ENCODE results near the gene ADAMTSL5. TPM values are rescaled to one million over a fixed set of nuclear protein-coding genes. Genes with fewer than 3 reads are reported as not detected.
A peak's percentile ranks its signal among the peaks of the same experiment; 100 is the strongest.

ADAMTSL5 gene
- total and polyA plus RNA-seq, 9 of the 15 experiments (the other 6 are each of a cell fraction or from before 2014, with no cell fraction given), result 1.0 to 11.6 (median 4.1) TPM

GRCh38 chr19:1507192-1507660 lies 5.6 kb downstream of the ADAMTSL5 start (continued):
- TF ChIP-seq, protein P1, sequence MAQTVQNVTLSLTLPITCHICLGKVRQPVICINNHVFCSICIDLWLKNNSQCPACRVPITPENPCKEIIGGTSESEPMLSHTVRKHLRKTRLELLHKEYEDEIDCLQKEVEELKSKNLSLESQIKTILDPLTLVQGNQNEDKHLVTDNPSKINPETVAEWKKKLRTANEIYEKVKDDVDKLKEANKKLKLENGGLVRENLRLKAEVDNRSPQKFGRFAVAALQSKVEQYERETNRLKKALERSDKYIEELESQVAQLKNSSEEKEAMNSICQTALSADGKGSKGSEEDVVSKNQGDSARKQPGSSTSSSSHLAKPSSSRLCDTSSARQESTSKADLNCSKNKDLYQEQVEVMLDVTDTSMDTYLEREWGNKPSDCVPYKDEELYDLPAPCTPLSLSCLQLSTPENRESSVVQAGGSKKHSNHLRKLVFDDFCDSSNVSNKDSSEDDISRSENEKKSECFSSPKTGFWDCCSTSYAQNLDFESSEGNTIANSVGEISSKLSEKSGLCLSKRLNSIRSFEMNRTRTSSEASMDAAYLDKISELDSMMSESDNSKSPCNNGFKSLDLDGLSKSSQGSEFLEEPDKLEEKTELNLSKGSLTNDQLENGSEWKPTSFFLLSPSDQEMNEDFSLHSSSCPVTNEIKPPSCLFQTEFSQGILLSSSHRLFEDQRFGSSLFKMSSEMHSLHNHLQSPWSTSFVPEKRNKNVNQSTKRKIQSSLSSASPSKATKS (CRISPR knock-in tag; IDR thresholded peaks at IDR 0.05), result no peak
- TF ChIP-seq TAF9B (IDR thresholded peaks at IDR 0.05; ENCODE audit: partially characterized antibody) (no peak), CGGBP1 (CRISPR knock-in tag; IDR thresholded peaks at IDR 0.05) (no peak), POLR2A (conservative IDR thresholded peaks at IDR 0.05) (0 out of 2 replicates have a peak, but pooled peaks have one; percentile 10)

- H3K9me1 ChIP-seq (ENCODE audit: control insufficient read depth, insufficient read depth, low read length), result no peaks in the 10 kb centered on the region
- POLR2A ChIA-PET, result interaction anchor here (0.7 to 0.9 kb wide), 2 partner anchors 13 to 237 kb away, joined by 3 to 4 read pairs; partner anchors contain the start of gene CIRBP
- peaks cover 12 to 59% of the 10 kb centered on the region in 2 experiments; a peak in 4 of 5 replicates for H3K4me1 ChIP-seq (replicated peaks in 1 of 2; ENCODE audit: control insufficient read depth in 2 of 2, insufficient read depth in 2 of 2, low read length in 2 of 2)
- H3K9ac ChIP-seq (ENCODE audit: insufficient read depth in 1 of 2, low read depth in 2 of 2, low read length in 2 of 2), result peak overlapping the region in 1 of 2 experiments; percentile 86; a peak in 2 of 4 replicates
- ATAC-seq (no peak), FAIRE-seq (no peak), DNase-seq (ENCODE audit: extremely low read depth in 1 of 4, low spot score in 3 of 4) (no peak)
- WGBS (ENCODE audit: insufficient coverage, low coverage, missing lambda C conversion rate), result 93% methylated on average over 32 of the region's 45 CpGs
- H2AFZ ChIP-seq (ENCODE audit: low read depth, low read length), result no peak overlapping the region
- intact Hi-C loops (cut with micrococcal nuclease), result no loop called here
- H3K27ac ChIP-seq (ENCODE audit: extremely low read depth, low read depth, low read length), result no peak overlapping the region
- peaks cover 14% of the 10 kb centered on the region; the same call in 2 of the 3 replicates for H3K36me3 ChIP-seq (ENCODE audit: control insufficient read depth, insufficient read depth, low read length)
- no peaks in the 10 kb centered on the region for H4K20me1 ChIP-seq (replicated peaks; ENCODE audit: control insufficient read depth, insufficient read depth, low read length)
- CTCF ChIA-PET (ENCODE audit: low intra/inter-chr PET ratio), result no interaction called here
- no peaks in the 10 kb centered on the region for H3K27me3 ChIP-seq (ENCODE audit: control insufficient read depth in 2 of 2, insufficient read depth in 2 of 2, low read length in 2 of 2)
- no peaks in the 10 kb centered on the region for H3K79me2 ChIP-seq (ENCODE audit: control insufficient read depth, insufficient read depth, low read length)
- H3K4me3 ChIP-seq, result no peak overlapping the region
- no peak overlapping the region for H3K4me2 ChIP-seq (ENCODE audit: insufficient read depth, low read length)
- in situ Hi-C loops (cut with MboI), result loop anchor here (5.0 kb wide), 1 partner anchor 49 kb away; no protein-coding TSS in a partner anchor
- BruUV-seq (replicated peaks), result no TSS peak
- H3K9me3 ChIP-seq (replicated peaks; ENCODE audit: control insufficient read depth, insufficient read depth, low read depth, low read length), result no peaks in the 10 kb centered on the region
- no peak for TF ChIP-seq NFE2L1 (tag; IDR thresholded peaks at IDR 0.05; ENCODE audit: borderline replicate concordance, low read depth)
- no peak for TF ChIP-seq MEF2A (IDR thresholded peaks at IDR 0.05; ENCODE audit: control insufficient read depth, low read depth, low read length)
- TF ChIP-seq ZNF239 (CRISPR knock-in tag; IDR thresholded peaks at IDR 0.05), result no peak
- no peak for TF ChIP-seq ZNF445 (CRISPR knock-in tag; IDR thresholded peaks at IDR 0.05; ENCODE audit: low read depth)
- peak; percentile 28; the same call in 1 of the 2 replicates for TF ChIP-seq RBFOX2 (IDR thresholded peaks at IDR 0.05; ENCODE audit: low read depth, low read length)
- TF ChIP-seq ZKSCAN3 (CRISPR knock-in tag; IDR thresholded peaks at IDR 0.05), result no peak
- 0 out of 2 replicates have a peak, but pooled peaks have one; percentile 10 for TF ChIP-seq MAX (CRISPR knock-in tag; IDR thresholded peaks at IDR 0.05)
- no peak for TF ChIP-seq NFIC (IDR thresholded peaks at IDR 0.05)
- no peak for TF ChIP-seq BCL6 (CRISPR knock-in tag; IDR thresholded peaks at IDR 0.05)
- TF ChIP-seq MAFK (IDR thresholded peaks at IDR 0.05; ENCODE audit: low read length), result no peak
- TF ChIP-seq ZBTB7A (IDR thresholded peaks at IDR 0.05; ENCODE audit: borderline replicate concordance, control insufficient read depth, low read depth, low read length), result peak; percentile 11; the same call in 1 of the 2 replicates
- no peak for TF ChIP-seq ZNF165 (CRISPR knock-in tag; IDR thresholded peaks at IDR 0.05; ENCODE audit: borderline replicate concordance)
- TF ChIP-seq MCM2 (IDR thresholded peaks at IDR 0.05; ENCODE audit: low read depth), result no peak
- peak; percentile 57 for TF ChIP-seq POLR2G (IDR thresholded peaks at IDR 0.05; ENCODE audit: low read depth, low read length)
- no peak for TF ChIP-seq BACH1 (tag; IDR thresholded peaks at IDR 0.05)
Measured at GRCh38 chr19:1505991-1506881, 6.6 kb downstream of the ADAMTSL5 start.
